Dedifferentiated amniotic fluid mesenchymal stem cell (primary cell): ENCODE results near the gene CDK5RAP2.

ENCODE experiments used
- DNase-seq: peaks from one replicate; pipeline ENCODE4 v3.0.0-alpha.2; 2016; ENCODE audit errors: extremely low spot score

The CDK5RAP2 gene

GRCh38 chr9:120403543-120403856 is 176.5 kb downstream of the CDK5RAP2 start:
- DNase-seq, result no peak

- peak; percentile 63 for DNase-seq
These were observed 177.0 kb downstream of the CDK5RAP2 start for GRCh38 chr9:120402741-120403542.

- DNase-seq, result no peak
These were observed 180.0 kb downstream of the CDK5RAP2 start for GRCh38 chr9:120399940-120400339.

- peak; percentile 29 for DNase-seq
These were observed 181.7 kb downstream of the CDK5RAP2 start for GRCh38 chr9:120398286-120398685.

- DNase-seq, result no peak
These were observed 182.5 kb downstream of the CDK5RAP2 start for GRCh38 chr9:120397453-120397852.

- DNase-seq, result no peak
These were observed 183.0 kb downstream of the CDK5RAP2 start for GRCh38 chr9:120396931-120397330.

GRCh38 chr9:120396418-120396817 is 183.5 kb downstream of the CDK5RAP2 start:
- no peak for DNase-seq

- no peak for DNase-seq
These were observed 184.6 kb downstream of the CDK5RAP2 start for GRCh38 chr9:120395376-120395775.

- peak; percentile 79 for DNase-seq
These were observed 185.8 kb downstream of the CDK5RAP2 start for GRCh38 chr9:120394058-120394669.

GRCh38 chr9:120393386-120394057 is 186.4 kb downstream of the CDK5RAP2 start:
- no peak for DNase-seq

- no peak for DNase-seq
These were observed 187.3 kb downstream of the CDK5RAP2 start for GRCh38 chr9:120392711-120393110.

GRCh38 chr9:120392245-120392644 is 187.7 kb downstream of the CDK5RAP2 start:
- no peak for DNase-seq

GRCh38 chr9:120391691-120392090 is 188.3 kb downstream of the CDK5RAP2 start:
- DNase-seq, result no peak

- DNase-seq, result no peak
These were observed 189.3 kb downstream of the CDK5RAP2 start for GRCh38 chr9:120390637-120391190.

GRCh38 chr9:120389867-120390266 is 190.1 kb downstream of the CDK5RAP2 start:
- no peak for DNase-seq

- no peak for DNase-seq
These were observed 190.7 kb downstream of the CDK5RAP2 start for GRCh38 chr9:120389300-120389699.

- no peak for DNase-seq
These were observed 191.7 kb downstream of the CDK5RAP2 start for GRCh38 chr9:120388003-120388855.

- no peak for DNase-seq
These were observed 192.5 kb downstream of the CDK5RAP2 start for GRCh38 chr9:120387257-120388002.

GRCh38 chr9:120386390-120387131 is 193.4 kb downstream of the CDK5RAP2 start:
- no peak for DNase-seq
